Coronary artery (tissue), 2 donors: ENCODE data around the gene CPT2.

ENCODE experiments used
- DNase-seq: peaks from one replicate; pipeline ENCODE4 v3.0.0-alpha.2; 2017; ENCODE audit warnings: low spot score
- H3K27ac ChIP-seq, 2 donors: fragments of 200-600 bp; sonication (generic); one replicate each; pipeline ENCODE4 v1.5.1; 2016 to 2019
- H3K4me3 ChIP-seq: fragments of 200-600 bp; sonication (generic); 2 replicates; pipeline ENCODE4 v1.5.1; 2016; ENCODE audit warnings: mild to moderate bottlenecking, moderate library complexity
- CTCF ChIP-seq: fragments of 200-600 bp; sonication (generic); IDR thresholded peaks from one replicate; pipeline ENCODE4 v1.5.1; 2019; ENCODE audit warnings: antibody characterized with exemption

CPT2 gene

GRCh38 chr1:53196485-53197290 lies at the start of gene CPT2:
Gene CPT2, plus strand, starts transcription at chr1:53196824. Its CDS starts 120 bp downstream, at chr1:53196944.
- peak within 1 kb of the TSS; percentile 98 for H3K4me3 ChIP-seq
- peak within 1 kb of the TSS; percentile 94 to 100 for H3K27ac ChIP-seq
- no peak for TF ChIP-seq CTCF
- peak; percentile 97 for DNase-seq

DNA sequence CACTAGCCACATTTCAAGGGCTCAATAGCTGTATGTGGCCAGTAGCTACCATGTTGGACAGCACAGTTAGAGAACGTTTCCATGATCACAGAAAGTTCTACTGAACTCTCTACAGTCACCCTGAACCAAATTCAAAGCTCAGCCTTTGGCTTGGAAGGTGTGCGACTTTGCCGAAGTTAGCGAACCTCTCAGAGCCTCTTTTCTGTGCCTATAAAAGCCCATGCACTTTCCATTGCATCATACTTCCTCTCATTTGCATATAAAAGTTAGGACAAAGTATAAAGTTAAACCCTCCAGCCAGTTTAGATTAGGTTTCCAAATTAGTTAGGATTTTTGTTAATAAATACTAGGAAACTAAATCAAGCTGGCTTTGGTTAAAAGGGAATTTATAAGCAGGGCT lies 49.5 kb upstream of the CPT2 start:
- H3K27ac ChIP-seq = no peak overlapping the region
- H3K4me3 ChIP-seq = no peak overlapping the region
- TF ChIP-seq CTCF = no peak
- no peak for DNase-seq

DNA sequence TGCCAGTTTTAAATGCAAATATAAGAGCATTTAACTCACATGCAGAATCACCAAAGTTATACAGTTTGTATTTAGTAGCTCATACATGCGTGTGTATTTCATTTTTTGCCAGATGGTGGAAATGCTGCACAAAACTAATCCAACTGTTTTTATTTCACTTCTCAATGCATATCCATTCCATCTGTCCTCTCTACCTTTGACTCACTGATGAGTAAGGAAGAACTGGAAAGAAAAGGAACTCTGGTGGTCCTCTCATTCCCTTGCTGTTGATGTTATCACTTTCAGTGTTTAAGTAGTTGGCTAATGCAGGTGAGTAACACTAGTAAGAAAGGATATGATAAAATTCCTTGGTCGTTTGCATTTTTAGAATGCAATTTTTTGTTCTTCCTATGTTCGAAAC lies 48.5 kb upstream of the CPT2 start:
- Histone ChIP-seq H3K27ac (no peak overlapping the region), H3K4me3 (no peak overlapping the region)
- no peak for TF ChIP-seq CTCF
- no peak for DNase-seq

GRCh38 chr1:53153752-53154151 lies 42.9 kb upstream of the CPT2 start:
- Histone ChIP-seq H3K4me3 (no peak overlapping the region), H3K27ac (no peak overlapping the region)
- DNase-seq = peak; percentile 4
- TF ChIP-seq CTCF = no peak

DNA sequence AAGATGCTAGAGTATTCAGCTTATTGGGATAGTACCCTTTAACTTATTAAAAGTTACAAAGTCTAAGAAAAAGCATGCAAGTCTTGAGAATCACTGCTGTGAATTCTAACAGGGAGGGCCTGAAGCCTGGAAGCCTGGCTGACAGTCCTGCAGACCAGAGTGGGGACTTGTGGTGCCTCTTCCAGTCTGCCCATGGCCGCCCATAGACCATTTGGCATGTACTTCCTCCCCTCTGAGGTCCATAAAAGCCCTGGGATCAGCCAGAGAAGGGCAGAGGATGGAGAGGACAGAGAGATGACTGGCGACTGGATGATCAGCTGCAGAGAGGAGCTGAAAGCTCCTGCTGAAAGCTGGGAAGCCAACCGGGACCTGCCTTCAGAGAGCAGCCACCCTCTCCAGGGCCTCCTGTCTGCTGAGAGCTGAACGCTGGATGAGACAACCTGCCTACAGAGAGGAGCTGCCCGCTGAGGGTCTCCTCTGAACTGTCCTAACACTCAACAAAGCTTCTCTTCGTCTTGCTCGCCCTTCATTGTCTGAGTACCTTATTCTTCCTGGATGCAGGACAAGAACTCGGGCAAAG lies 41.7 kb upstream of the CPT2 start:
- TF ChIP-seq CTCF = no peak
- peak; percentile 36 for DNase-seq

GRCh38 chr1:53155534-53155933 lies 41.1 kb upstream of the CPT2 start:
- Histone ChIP-seq H3K27ac (no peak overlapping the region), H3K4me3 (no peak overlapping the region)
- DNase-seq = peak; percentile 1
- no peak for TF ChIP-seq CTCF

More for the DNA sequence above, 41.7 kb upstream of the CPT2 start:
- H3K27ac ChIP-seq = no peak overlapping the region
- H3K4me3 ChIP-seq = no peak overlapping the region

DNA sequence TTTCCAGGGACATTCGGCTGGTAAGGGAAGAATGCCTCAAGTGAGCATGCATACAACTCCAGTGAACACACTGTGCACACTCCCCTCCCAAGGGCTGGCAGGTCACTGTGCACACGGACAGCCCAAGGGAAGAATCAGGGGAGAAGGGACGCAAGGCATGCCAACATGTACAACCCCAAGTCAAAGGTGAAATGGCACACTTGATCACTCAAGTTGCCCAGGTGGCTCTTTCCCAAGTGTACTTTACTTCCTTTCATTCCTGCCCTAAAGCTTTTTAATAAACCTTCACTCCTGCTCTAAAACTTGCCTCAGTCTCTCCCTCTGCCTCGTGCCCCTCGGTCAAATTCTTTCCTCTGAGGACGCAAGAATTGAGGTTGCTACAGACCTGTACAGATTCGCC lies 40.7 kb upstream of the CPT2 start:
- no peak overlapping the region for H3K27ac ChIP-seq
- TF ChIP-seq CTCF = no peak
- DNase-seq = peak; percentile 12
- H3K4me3 ChIP-seq = no peak overlapping the region
